BLaER1 (cell line): Measurements from ENCODE around the gene CREB5.

Source experiments
- H3K27ac ChIP-seq: shearing (Covaris generic); formaldehyde crosslinking; 2 replicates; pipeline ENCODE4 v1.8.1; 2022
- H3K27me3 ChIP-seq: shearing (Covaris generic); formaldehyde crosslinking; 2 replicates; pipeline ENCODE4 v1.8.1; 2022
- H3K36me3 ChIP-seq: shearing (Covaris generic); formaldehyde crosslinking; 2 replicates; pipeline ENCODE4 v1.8.1; 2022
- H3K4me1 ChIP-seq: shearing (Covaris generic); formaldehyde crosslinking; 2 replicates; pipeline ENCODE4 v1.8.1; 2022
- H3K4me2 ChIP-seq: shearing (Covaris generic); formaldehyde crosslinking; 2 replicates; pipeline ENCODE4 v1.8.1; 2022
- H3K4me3 ChIP-seq: shearing (Covaris generic); formaldehyde crosslinking; 2 replicates; pipeline ENCODE4 v1.8.1; 2022
- H3K9ac ChIP-seq: shearing (Covaris generic); formaldehyde crosslinking; 2 replicates; pipeline ENCODE4 v1.8.1; 2022
- H3K9me3 ChIP-seq: shearing (Covaris generic); formaldehyde crosslinking; 2 replicates; pipeline ENCODE4 v1.8.1; 2022
- H4K20me1 ChIP-seq: shearing (Covaris generic); formaldehyde crosslinking; 2 replicates; pipeline ENCODE4 v1.8.1; 2022
- Cebpa-rat ChIP-seq: shearing (Covaris generic); IDR thresholded peaks from 2 replicates; pipeline ENCODE4 v1.8.1; 2022

CREB5 gene

DNA sequence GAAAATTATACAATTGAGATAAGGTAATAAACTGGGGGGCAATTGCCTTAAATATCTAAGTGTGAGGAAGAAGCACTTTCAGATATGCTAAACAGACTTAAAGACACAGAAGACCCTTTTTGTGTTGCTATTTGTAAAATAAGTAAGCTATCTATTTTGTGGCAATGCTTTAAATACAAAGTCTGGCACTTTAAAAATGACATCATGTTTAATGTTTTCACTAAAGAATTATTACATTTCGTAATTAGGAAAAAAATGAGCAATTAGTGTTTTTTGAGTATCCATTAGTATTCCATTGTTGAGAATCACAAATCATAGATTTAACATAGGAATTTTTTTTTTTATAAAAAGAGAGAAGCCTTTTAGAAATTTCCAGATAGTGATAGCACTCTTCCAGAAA is 2.1 kb downstream of the CREB5 start:
- H3K4me3 ChIP-seq: no peak overlapping the region
- H3K4me1 ChIP-seq: peaks cover 22% of the 10 kb centered on the region
- H3K27me3 ChIP-seq: peaks cover 32% of the 10 kb centered on the region
- no peak overlapping the region for H3K27ac ChIP-seq
- H3K4me2 ChIP-seq: no peak overlapping the region
- H3K9me3 ChIP-seq: no peaks in the 10 kb centered on the region
- no peak for TF ChIP-seq Cebpa-rat
- no peak overlapping the region for H3K9ac ChIP-seq
- peaks cover 8% of the 10 kb centered on the region; the same call in 1 of the 2 replicates for H4K20me1 ChIP-seq
- H3K36me3 ChIP-seq: no peaks in the 10 kb centered on the region

DNA sequence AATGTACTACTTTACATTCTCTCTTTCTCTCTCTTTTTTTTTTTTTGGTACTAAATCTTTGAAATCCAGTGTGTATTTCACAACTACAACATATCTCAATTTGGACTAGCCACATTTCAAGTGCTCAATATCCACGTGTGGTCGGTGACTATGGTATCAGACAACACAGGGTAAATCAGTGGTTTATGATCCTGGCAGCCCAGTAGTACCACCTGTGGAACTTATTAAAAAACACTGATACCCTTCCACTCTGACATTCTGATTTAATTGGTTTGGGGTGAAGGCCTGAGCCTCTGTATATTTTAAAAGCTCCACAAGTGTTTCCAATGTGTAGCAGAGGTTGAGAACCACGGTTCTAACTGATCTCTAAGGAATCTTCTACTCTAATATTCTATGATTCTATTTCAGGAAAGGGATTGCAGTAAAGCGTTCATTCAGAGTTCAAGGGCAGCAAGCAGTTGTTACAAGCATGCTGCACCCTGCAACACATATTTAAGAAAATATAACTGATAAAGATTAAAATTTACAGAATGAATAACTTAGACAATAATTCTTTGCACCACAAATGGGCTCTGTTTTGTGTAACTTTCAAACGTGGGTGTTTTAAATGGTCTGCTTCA is 5.1 kb downstream of the CREB5 start:
- H3K4me2 ChIP-seq: no peak overlapping the region
- peaks cover 3% of the 10 kb centered on the region; the same call in 1 of the 2 replicates for H3K27me3 ChIP-seq
- H3K36me3 ChIP-seq: no peaks in the 10 kb centered on the region
- no peak overlapping the region for H3K4me3 ChIP-seq
- no peak overlapping the region for H3K9ac ChIP-seq
- no peaks in the 10 kb centered on the region for H3K4me1 ChIP-seq
- no peak for TF ChIP-seq Cebpa-rat
- no peak overlapping the region for H3K27ac ChIP-seq
- H4K20me1 ChIP-seq: no peaks in the 10 kb centered on the region
- H3K9me3 ChIP-seq: no peaks in the 10 kb centered on the region

DNA sequence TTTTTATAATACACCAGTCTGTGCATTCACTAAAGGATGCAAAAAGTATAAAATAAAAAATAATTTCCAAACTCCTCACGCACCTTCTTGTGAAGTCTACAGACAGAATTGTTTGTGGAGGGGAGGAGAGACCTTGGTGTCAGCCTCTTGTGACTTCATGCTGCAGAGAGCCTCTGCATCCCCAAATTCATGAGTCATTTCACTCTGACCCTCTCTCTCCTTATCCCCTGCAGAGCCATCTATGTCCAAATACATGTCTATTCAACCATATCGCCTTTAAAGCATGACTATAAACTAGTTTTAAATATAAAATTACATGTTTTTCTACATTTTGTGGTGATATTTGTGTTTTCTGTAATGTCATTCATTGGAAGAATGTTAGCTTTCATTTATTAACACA is 6.0 kb downstream of the CREB5 start:
- no peak for TF ChIP-seq Cebpa-rat
- Histone ChIP-seq H3K9me3 (no peaks in the 10 kb centered on the region), H3K27ac (no peak overlapping the region), H3K4me3 (no peak overlapping the region), H3K9ac (no peak overlapping the region), H3K27me3 (no peaks in the 10 kb centered on the region), H3K4me2 (no peak overlapping the region), H3K4me1 (no peaks in the 10 kb centered on the region), H3K36me3 (no peaks in the 10 kb centered on the region), H4K20me1 (no peaks in the 10 kb centered on the region)

DNA sequence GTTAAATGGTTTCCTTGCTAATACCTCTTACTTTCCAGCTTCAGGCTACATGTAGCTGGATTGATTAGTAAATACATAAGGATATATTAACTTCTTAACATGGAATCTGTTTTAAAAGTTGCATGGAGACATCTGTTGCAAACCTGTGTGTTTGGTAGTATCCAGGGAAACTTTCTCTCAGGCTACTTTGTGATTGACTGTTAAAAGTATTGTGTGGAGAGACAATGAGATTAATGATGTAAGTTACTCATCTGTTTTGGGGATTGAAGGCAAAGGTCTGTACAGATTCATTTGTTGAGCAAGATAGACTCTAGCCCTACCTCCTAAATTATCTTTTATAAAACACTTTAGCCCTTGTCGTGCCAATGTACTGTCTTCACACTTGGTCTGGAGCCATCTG is 6.6 kb downstream of the CREB5 start:
- no peak overlapping the region for H3K4me2 ChIP-seq
- TF ChIP-seq Cebpa-rat: no peak
- no peak overlapping the region for H3K9ac ChIP-seq
- no peaks in the 10 kb centered on the region for H4K20me1 ChIP-seq
- no peaks in the 10 kb centered on the region for H3K36me3 ChIP-seq
- H3K27me3 ChIP-seq: no peaks in the 10 kb centered on the region
- no peaks in the 10 kb centered on the region for H3K9me3 ChIP-seq
- no peak overlapping the region for H3K4me3 ChIP-seq
- no peaks in the 10 kb centered on the region; the same call in 1 of the 2 replicates for H3K4me1 ChIP-seq
- no peak overlapping the region for H3K27ac ChIP-seq

DNA sequence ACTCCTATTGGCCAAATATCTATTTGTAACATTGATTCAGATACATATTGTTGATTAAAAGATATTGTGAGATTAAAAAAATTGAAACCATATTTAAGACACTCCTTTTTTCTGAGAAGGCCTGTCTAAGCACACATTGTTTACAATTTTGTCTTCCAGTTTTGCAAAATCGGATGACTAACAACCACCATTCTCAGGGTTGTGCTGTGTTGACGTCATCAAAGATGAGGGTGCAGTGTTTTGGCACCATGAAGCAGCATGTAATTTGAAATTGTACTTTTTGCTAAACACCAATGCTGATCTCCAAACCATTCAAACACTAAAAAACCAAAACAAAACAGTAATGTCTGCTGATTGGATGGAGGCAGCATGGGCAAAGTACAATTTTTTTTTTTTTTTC is 7.4 kb downstream of the CREB5 start:
- no peaks in the 10 kb centered on the region for H3K36me3 ChIP-seq
- no peaks in the 10 kb centered on the region for H4K20me1 ChIP-seq
- H3K4me2 ChIP-seq: no peak overlapping the region
- H3K27ac ChIP-seq: no peak overlapping the region
- H3K4me1 ChIP-seq: no peaks in the 10 kb centered on the region; the same call in 1 of the 2 replicates
- no peaks in the 10 kb centered on the region for H3K27me3 ChIP-seq
- TF ChIP-seq Cebpa-rat: no peak
- H3K4me3 ChIP-seq: no peak overlapping the region
- H3K9ac ChIP-seq: no peak overlapping the region
- no peaks in the 10 kb centered on the region for H3K9me3 ChIP-seq

DNA sequence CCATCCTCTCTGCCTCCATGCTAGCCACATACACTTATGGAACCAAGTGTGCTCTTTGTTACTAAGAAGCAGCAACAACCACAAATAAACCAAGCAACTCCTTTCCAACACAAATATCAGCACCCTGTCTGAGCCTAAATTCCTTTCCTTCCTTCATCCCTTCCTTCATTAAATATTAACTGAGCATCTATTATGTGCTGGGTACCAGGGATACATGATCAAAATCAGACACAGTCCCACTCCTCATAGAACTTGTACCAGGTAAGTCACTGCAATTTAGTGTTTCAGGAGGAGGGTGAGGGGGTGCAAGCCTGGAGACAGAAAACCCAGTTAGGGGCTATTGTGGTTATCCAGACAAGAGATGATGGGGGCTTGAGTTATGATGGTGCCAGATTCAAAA is 10.8 kb downstream of the CREB5 start:
- no peak overlapping the region for H3K27ac ChIP-seq
- H4K20me1 ChIP-seq: no peaks in the 10 kb centered on the region
- no peaks in the 10 kb centered on the region for H3K9me3 ChIP-seq
- no peaks in the 10 kb centered on the region for H3K36me3 ChIP-seq
- H3K4me1 ChIP-seq: no peaks in the 10 kb centered on the region; the same call in 1 of the 2 replicates
- TF ChIP-seq Cebpa-rat: no peak
- H3K4me3 ChIP-seq: no peak overlapping the region
- H3K4me2 ChIP-seq: no peak overlapping the region
- no peak overlapping the region for H3K9ac ChIP-seq
- no peaks in the 10 kb centered on the region for H3K27me3 ChIP-seq

DNA sequence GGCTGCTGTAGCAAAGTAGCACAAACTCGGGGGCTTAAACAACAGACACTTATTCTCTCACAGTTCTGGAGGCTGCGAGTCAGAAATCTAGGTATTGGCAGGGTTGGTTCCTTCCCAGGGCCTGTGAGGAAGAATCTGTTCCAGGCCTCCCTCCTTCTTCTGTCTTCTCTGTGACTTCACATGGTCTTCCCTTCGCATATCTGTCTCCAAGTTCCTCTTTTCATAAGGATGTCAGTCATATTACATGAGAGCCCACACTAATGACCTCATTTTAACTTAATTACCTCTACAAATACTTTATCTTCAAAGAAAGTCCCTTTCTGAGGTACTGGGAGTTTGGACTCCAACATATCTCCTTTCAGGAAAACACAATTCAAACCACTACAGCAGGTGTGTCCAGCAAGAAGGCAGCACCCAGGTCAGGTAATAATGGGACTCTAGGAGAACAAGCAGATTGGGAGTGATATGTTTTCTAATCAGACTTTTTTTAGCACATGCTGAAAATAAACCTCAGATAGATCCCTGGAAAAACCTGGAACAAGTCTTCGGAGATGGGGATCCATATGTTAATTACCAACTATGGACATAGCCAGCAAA is 11.7 kb downstream of the CREB5 start:
- TF ChIP-seq Cebpa-rat: no peak

DNA sequence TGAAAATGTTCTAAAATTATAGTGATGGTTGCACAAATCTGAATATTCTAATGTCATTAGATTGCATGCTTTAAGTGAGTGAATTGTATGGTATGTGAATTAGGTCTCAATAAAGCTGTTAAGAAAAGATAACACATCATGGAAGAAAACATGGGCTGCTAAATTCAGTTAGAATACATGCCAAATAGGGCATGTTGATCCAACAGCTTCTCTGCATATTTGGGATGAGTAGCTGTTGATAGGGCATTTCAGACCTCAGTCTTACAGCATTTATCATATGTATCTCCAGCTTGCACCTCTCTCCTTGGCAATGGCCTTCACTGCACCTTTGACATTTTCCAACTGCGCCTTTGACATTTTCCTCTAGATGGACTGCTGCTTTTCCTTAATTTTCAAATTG is 13.2 kb downstream of the CREB5 start:
- Histone ChIP-seq H3K9me3 (no peaks in the 10 kb centered on the region), H3K4me1 (no peaks in the 10 kb centered on the region; the same call in 1 of the 2 replicates), H3K27me3 (no peaks in the 10 kb centered on the region), H3K36me3 (no peaks in the 10 kb centered on the region), H3K4me2 (no peak overlapping the region), H4K20me1 (no peaks in the 10 kb centered on the region), H3K4me3 (no peak overlapping the region), H3K27ac (no peak overlapping the region), H3K9ac (no peak overlapping the region)
- TF ChIP-seq Cebpa-rat: no peak

More for the DNA sequence above, 11.7 kb downstream of the CREB5 start:
- H3K27me3 ChIP-seq: no peaks in the 10 kb centered on the region
- H3K4me3 ChIP-seq: no peak overlapping the region
- H4K20me1 ChIP-seq: no peaks in the 10 kb centered on the region
- no peaks in the 10 kb centered on the region for H3K36me3 ChIP-seq
- H3K9ac ChIP-seq: no peak overlapping the region
- H3K4me2 ChIP-seq: no peak overlapping the region
- no peak overlapping the region for H3K27ac ChIP-seq
- H3K4me1 ChIP-seq: no peaks in the 10 kb centered on the region; the same call in 1 of the 2 replicates
- no peaks in the 10 kb centered on the region for H3K9me3 ChIP-seq

DNA sequence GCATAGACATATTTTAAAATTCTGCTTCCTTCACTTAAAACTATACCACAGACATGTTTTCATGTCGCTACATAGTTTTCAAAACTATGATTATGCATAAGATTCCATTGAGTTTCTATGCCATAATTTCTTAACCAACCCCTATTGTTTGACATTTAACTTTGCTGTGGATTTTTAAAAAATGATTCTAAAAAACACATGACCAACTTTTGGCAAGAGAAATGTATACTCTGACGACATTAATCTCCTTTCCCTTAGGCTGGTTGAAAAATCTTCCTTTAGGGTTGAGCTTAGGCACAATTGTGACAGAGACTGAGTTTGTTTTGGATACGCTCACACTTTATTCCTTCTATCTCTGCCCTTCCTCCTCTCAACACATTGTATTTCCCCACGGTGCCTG is 14.9 kb downstream of the CREB5 start:
- H3K27me3 ChIP-seq: no peaks in the 10 kb centered on the region
- H3K36me3 ChIP-seq: no peaks in the 10 kb centered on the region
- H3K4me2 ChIP-seq: no peak overlapping the region
- H3K9ac ChIP-seq: no peak overlapping the region
- no peaks in the 10 kb centered on the region for H4K20me1 ChIP-seq
- H3K27ac ChIP-seq: no peak overlapping the region
- H3K4me3 ChIP-seq: no peak overlapping the region
- no peak for TF ChIP-seq Cebpa-rat
- no peaks in the 10 kb centered on the region; the same call in 1 of the 2 replicates for H3K4me1 ChIP-seq
- no peaks in the 10 kb centered on the region for H3K9me3 ChIP-seq

DNA sequence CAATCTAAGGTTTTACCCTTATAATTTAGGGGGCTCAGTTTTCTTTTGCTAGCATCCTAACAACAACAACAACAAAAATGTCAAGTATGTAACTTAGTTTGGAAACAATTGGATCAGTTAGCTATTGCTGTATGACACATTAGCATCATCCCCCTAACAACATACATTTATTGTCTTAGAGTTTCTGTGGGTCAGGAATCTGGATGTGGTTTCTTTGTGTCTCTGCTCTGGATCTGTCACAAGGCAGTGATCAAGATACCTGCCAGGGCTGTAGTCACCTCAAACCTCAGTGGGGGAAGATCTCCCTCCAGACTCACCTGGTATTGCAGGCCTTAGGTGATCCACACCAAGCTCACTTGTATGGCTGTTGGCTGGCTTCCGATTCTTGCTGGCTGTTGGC is 18.3 kb downstream of the CREB5 start:
- no peak overlapping the region for H3K4me2 ChIP-seq
- H3K9ac ChIP-seq: no peak overlapping the region
- H4K20me1 ChIP-seq: no peaks in the 10 kb centered on the region
- no peak for TF ChIP-seq Cebpa-rat
- peaks cover 14% of the 10 kb centered on the region for H3K4me1 ChIP-seq
- H3K36me3 ChIP-seq: no peaks in the 10 kb centered on the region
- no peak overlapping the region for H3K27ac ChIP-seq
- no peaks in the 10 kb centered on the region for H3K27me3 ChIP-seq
- no peak overlapping the region for H3K4me3 ChIP-seq
- H3K9me3 ChIP-seq: no peaks in the 10 kb centered on the region

DNA sequence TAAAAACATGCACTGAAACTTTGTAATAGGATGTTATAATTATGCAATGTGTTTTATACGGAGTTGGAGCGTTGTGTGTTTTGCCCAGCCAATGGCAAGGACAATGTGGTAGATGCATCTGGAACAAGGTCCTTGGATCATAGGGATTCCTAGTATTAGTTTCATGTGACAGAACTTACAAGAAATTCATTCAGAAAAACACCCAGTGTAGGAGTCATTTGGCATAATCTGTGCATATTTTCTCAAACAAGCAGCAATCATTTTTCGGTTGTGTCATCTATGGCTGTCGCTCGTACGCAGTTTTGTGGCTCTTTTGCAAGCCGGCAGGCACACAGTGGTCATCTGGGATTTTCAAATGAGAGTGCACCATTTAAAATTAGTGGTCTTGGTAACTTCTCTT is 19.8 kb downstream of the CREB5 start:
- Histone ChIP-seq H3K36me3 (no peaks in the 10 kb centered on the region), H3K4me2 (no peak overlapping the region), H3K4me3 (no peak overlapping the region), H3K27me3 (no peaks in the 10 kb centered on the region), H3K9me3 (no peaks in the 10 kb centered on the region), H3K9ac (no peak overlapping the region), H3K27ac (no peak overlapping the region), H3K4me1 (peaks cover 14% of the 10 kb centered on the region), H4K20me1 (no peaks in the 10 kb centered on the region)
- TF ChIP-seq Cebpa-rat: no peak
